GM21723 (cell line): Measurements from ENCODE around the gene MYB.
"Not testable (repeated sequence)": the region's sequence is repeated elsewhere in the genome, so short reads cannot be mapped to it uniquely, and the experiment has no call there.

Experiments used
- ATAC-seq: cut with Tn5 transposase; IDR thresholded peaks from one replicate; pipeline ENCODE4 v1.9.1; 2021; ENCODE audit warnings: mild to moderate bottlenecking, moderate library complexity; ENCODE audit not compliant: unreplicated experiment

MYB gene

DNA sequence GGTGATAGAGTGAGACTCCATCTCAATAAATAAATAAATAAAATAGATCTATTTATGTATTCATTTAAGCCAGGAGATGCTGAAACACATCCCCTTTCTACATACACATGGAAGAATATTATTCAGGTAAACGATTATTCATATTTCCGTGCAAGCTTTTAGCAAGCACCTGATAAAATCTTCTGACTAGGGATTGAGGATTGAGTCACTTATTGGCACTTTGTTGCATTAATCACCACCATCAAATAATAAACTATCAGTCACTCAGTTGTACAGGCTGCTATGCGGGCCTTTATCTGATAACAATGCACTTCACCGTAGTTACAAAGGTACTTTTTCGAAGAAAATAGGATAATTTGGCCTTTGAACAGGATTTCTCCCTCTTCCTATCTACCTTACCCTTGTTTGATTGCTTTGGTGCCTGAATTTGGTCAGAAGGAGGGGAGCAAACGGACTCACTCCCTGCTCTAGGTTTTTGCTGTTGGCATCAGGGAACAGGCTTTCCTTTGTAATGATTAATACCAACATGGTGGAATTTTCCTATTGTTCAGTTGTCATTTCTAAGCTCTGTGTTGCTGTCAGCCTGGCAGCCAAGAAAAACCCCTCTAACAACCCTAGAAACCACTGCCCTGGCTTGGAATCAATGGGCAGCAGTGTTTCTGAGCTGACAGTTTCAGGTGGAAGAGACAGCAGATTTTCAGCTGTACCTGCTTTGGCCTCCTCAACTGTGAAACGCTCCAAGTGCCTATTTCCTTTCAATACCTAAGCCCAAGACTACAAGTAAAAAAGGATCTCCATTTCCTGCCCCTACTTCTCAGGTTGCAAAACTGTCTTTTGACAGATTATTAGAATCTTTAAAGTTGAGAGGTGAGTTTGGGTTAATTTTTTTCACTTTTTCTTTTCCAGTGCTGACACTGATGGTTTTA is 63.0 kb downstream of the MYB start:
- no peak for ATAC-seq

DNA sequence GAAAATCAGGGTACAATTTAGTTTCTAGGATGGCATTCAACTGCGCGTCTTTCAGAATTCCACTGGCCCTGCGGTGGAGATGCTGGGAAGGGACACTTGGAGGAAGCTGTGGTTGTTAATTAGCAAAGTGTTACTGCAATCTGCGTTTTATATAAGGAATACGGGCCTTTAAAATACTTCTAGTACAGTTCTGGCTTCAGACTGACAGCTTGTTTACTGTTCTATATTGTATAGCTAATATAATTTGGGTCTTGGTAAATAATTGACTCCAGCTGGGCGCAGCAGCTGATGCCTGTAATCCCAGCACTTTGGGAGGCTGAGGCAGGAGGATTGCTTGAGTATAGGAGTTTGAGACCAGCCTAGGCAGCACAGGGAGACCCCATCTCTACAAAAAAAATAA is 63.7 kb downstream of the MYB start:
- ATAC-seq, result no peak

DNA sequence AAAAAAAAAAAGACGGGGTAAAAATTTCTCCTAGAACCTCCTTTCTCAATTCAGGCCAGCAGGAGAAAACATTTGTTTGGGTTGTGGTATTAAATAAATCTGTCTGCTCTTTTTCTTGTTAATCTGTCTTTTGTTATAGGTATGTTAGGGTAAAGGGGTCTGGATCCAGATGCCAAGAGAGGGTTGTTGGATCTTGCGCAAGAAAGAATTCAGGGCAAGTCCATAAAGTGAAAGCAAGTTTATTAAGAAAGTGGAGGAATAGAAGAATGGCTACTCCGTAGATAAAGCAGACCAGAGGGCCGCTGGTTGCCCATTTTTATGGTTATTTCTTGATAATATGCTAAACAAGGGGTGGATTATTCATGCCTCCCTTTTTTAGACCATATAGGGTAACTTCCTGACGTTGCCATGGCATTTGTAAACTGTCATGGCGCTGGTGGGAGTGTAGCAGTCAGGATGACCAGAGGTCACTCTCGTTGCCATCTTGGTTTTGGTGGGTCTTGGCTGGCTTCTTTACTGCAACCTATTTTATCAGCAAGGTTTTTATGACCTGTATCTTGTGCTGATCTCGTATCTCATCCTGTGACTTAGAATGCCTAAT is 65.4 kb downstream of the MYB start:
- not testable (repeated sequence) for ATAC-seq

DNA sequence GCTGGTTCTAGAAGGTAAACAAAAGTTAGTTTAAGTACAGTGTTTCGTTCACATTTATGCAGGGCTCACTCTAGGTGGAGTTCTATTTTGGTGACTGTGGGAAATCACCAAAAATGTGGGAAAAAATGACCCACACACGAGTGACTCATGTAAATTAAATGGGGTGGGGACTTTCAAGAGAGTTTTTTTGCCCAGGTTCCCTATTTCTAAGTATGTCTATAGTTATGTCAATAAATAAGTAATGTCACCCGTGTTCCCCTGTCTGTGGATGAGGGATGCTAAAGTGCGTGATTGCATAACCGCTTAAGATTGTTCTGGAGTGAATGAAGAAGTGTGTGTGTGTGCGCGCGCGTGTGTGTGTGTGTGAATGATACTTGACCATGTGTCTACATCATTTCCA is 69.1 kb downstream of the MYB start:
- no peak for ATAC-seq

DNA sequence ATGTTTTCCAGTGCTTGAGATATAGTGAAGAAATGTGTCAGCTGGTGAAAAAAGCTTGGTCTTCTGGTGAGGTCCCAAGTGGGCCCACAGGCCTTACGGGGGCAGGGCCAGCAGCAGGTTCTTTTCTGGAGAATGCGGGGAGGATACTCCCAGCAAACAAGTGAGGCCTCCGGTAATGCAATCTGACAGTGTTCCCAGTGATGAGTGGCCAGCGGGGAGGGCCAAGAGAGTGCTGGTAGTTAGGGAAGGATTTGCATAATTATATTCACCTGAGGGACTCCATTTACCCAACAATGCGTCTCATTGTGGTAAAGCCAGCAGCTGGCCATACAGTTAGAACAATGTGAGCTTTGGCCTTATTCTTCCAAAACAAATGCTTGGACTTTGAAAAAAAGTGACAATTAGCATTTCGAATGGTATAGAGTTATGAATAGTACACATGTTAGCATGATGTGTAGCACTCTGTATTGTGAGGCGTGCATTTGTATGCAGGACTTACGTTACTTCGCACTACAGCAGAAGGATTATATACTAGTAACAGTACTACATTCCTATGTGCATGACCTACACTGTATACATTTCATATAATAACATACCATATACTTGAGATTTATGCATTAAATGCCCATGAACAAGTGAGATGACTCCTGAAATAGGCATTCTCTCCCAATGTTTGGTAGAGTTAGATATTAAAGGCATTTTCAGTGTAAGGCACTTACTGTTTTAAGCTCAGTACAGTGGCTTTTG is 69.8 kb downstream of the MYB start:
- ATAC-seq, result no peak

DNA sequence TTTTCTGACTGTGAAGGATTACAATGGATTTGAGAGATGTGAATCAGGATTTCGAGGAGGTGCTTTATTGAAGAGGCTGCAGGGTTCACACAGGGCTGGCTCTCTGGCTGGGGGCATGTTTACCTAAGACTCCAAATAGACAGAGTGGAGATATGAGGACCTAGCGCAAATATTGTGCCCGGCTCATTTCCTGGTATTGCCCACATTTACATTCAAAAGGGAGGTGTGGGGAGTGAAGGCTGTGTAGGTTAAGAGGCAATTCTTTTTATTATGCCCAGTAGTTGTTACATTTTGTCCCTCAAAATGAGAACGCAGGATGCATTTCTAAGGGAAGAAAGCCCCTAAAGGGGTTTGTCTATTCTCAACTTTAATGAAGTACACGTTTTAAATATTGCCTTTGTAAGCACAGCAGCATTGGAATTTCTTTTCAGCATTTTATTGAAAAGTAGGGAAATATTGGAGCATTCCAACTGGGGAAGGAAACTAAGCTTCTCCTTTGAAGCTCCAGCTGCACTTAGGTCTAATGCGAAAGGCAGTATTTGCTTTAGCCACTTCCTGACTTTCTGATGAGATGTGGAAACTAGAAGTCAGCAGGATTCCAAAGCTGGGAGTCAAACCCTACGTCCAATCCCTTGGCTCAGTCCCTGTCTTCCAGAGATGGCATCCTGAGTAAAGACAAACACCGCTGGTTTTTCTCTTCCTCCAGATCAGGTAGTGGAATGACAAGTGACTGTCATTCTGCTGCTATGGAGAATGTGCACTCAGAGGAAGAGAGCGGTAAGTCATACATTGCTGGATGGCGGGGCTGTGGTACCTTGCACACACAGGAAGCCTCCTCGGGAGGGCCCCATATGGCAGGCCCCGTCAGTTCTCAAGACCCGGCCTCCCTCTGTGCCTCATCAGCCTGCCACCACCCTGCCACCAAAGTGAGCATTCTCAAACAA is 70.7 kb downstream of the MYB start:
- ATAC-seq, result no peak

DNA sequence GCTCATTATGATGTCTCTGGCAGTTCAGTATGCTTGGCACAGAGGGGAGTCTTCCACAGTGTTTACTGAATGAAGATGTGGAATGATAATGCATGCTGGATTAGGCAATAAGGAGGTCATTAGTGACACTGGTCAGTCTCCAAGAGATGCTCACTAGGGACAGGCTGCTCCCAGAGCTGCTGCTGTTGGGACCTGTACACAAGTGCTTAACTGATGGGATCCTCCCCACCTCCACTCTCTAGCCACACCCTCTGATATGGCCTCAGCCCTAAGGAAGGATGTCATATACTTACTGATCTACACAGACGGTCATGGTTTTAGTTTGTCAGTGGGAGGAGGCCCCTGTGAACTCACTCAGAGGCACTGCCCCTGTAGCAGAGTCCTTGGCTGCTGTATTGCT is 73.4 kb downstream of the MYB start:
- ATAC-seq, result no peak

DNA sequence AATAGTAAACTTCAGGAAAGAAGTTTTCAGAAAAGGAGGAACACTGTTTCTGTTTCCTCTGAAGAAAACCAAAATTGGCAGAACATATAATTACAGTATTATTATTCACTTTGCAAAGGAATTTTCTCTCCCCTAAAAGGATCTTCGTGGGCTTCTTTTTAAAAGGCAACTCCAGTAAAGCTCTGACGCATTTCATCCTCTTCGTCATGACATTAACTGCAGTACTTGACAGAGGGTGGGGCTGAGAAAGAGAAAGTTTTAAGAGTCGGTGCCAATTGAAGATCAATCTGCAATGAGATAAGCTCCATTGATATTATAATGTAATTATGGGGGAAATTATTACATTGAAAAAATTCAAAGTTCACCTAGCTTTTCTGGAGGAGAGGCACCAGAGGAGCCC is 75.8 kb downstream of the MYB start:
- ATAC-seq, result no peak

DNA sequence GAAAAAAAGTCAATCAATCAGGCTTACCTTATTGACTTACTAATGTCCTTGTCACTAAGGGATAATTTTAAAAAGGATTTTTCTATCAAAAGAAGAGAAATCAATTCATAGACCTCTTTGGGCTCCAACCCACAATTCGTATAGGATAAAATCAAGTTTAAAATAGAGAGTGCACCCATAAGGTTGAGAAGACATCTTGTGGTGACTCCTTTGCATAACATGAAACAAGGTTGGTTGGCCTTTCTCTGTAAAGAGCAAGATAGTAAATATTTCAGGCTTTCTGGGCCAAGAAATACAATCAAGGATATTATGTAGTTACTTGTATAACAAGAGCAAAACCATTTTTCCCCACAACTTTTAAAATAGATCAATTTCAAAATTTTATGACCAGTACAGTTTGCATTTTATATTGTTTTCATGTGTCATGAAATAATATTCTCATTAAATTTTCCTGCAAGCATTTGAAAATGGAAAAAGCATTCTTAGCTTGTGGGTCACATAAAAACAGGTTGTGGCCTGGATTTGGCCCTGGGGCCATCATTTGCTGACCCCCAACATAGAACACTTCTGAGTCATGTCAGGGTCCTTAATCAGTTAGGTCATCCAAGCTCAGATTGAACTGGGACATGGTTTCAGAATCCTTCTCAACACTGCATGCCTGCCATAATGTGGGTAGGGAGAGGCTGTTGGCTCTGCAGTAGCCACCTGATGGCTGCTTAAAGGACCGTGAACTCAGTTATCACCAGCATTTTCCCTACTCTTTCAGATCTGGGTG is 76.7 kb downstream of the MYB start:
- ATAC-seq, result no peak

DNA sequence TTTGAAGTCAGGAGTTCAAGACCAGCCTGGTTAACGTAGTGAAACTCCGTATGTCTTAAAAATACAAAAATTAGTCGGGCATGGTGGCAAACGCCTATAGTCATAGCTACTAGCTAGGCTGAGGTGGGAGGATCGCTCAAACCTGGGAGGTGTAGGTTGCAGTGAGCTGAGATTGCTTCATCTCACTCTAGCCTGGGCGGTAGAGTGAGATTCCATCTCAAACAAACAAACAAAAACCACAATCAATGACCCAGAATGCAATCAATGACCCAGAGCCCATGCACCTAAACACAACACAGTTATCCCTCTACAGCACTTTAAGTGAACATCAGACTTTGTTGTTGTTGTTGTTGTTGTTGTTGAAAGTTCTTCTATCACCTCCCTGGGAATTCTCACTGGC is 77.9 kb downstream of the MYB start:
- ATAC-seq, result no peak

DNA sequence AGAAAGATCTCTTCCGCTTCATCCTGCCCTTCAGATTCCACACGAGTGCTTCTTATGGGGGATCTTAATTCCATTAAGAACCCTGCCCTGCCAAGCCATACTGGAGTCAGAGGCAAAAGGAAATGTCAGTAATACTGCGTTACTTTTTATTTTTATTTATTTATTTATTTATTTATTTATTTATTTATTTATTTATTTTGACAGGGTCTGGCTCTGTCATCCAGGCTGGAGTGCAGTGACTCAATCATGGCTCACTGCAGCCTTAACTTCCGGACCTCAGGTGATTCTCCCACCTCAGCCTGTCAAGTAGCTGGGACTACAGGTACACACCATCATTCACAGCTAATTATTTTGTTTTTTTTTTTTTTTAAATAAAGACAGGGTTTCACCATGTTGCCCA is 79.5 kb downstream of the MYB start:
- ATAC-seq, result no peak

DNA sequence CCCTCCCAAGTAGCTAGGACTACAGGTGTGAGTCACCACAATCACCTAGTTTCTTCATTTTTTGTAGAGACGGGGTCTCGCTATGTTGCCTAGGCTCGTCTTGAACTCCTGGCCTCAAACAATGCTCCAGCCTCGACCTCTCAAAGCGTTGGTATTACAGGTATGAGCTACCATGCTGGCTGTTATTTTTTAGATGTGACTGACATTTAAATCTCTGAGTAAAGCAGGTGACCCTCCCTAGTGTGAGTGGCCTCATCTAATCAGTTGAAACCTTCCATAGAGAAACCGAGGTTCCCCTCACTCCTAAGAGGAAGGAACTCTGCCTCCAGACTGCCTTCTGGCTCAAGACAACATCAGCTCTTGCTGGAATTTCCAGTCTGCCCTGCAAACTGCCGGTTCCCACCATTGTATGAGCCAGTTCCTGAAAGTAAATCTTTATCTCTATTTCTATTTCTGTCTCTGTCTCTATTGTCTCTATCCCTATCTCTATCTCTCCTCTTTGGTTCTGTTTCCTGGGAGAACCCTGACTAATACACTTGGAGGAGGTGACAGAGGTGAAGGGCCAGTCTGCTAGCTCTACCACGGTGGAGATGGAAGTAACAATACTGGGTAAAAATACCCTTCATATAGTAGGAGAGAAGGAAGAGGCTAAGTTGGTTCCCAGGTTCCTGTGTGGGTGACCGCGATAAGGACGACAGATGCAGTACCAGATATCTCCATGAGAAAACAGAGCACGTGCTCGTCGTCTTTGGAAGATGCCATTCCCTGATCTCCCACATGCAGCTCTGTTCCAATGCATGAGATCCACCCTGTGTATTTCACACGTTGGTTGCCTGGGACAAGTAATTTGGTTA is 81.0 kb downstream of the MYB start:
- ATAC-seq, result no peak

DNA sequence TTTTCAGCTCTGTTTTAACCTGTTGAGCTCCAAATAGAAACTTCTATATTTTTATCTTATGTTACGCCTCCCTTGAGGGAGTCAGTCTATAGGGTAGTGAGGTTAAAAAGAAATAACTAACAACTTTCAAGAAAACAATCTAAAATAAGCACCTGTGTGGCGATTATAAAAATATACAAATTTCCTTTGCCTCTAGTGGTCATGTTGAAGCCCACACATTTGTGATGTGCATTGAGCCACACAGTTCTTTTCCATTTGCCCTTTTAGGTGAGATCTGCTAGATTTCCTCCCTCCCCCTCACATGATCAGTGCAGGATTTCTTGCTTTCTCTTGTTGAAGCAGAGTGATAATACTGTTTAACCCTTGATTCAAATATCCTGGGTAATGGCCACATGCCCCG is 84.2 kb downstream of the MYB start:
- no peak for ATAC-seq

DNA sequence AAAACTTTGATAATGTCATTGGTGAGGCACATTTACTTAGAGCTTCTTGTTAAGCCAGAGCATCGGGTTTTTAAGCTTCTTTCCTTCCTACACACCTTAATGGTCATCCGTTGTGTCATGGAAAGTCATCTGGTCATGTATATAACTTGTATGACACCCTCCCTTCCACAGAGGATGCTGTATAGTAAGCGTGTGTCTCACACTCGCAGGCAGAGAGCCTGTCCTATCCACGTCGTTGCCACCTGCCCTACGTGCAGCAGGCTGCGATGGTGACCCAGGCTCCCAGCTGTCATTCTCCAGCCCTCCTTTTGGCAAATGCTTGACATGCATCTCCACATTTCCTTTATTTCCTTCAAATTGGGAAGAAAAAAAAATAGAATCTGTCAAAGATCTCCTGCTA is 85.6 kb downstream of the MYB start:
- ATAC-seq, result no peak

DNA sequence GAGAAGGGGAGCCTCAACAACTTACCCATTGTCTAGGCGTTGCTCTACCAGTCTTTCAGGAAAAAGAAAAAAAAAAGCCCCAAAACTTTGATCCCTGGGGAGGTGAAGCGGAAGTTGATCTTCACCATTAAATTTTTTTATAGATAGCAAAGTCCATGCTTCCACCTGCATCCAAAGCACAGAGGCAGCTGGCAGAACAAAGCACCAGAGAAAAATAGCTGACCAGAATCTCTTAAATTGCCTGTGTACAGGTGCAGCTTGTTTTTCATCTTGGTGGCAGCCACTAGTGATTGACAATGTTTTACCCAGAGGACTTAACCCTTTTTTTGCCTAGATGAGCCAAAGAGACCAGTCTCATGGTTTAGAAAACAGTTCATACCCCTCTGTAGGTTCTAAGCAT is 86.0 kb downstream of the MYB start:
- ATAC-seq, result no peak

DNA sequence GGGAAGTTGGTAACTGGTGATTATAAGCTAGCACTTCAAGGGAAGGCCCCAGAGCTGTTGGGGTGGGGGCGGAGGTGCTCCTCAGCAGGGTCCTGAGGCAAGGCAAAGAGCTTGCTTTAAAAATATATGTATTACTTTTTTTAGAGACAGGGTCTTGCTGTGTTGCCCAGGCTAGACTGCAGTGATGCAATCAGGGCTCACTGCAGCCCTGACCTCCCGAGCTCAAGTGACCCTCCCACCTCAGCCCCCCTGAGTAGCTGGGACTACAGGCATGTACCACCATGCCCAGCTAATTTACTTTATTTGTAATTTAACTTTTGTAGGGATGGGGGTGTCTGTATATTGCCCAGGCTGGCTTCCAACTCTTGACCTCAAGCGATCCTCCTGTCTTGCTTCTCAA is 87.2 kb downstream of the MYB start:
- no peak for ATAC-seq

DNA sequence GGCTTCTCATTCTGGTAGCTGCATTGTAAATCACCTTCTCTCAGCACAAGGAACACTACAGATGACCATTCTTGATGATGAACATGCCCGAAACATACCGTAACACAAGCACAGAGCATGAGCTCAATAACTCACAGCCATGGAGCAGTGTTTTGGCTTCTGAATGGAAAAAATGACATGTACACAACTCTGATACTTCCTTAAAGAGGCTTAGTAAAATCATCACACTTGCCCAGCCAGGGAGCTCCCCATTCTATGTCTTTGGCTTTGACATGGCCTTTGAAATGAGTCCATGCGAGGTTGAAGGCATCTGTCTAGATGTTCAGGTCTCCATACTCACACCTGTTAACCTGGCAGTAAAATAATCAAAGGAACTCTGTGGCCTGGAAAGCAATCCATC is 87.6 kb downstream of the MYB start:
- ATAC-seq, result no peak
